HEK293 (cell line): ENCODE measurements around the gene TMEM140.

Experiments
- CTCF ChIA-PET: fragments of 350-600 bp; formaldehyde crosslinking; extraction: SDS; loops from one replicate; lab custom pipeline; 2021; ENCODE audit warnings: antibody characterized with exemption; lab: Yijun Ruan, JAX
- POLR2A ChIA-PET: fragments of 300-600 bp; formaldehyde crosslinking; extraction: SDS; loops from one replicate; lab custom pipeline; 2020; ENCODE audit warnings: antibody characterized with exemption, inconsistent platforms; lab: Yijun Ruan, JAX
- H3K27ac ChIP-seq: fragments of 200-500 bp; sonication (Bioruptor generic); 2 replicates; pipeline ENCODE4 v1.5.1; 2014; ENCODE audit warnings: low read depth, low read length, control low read depth, inconsistent platforms; ENCODE audit errors: extremely low read depth
- H3K36me3 ChIP-seq, 2 experiments: fragments of 200-500 bp in 1 of 2; sonication (Bioruptor generic) in 1 of 2; 1 replicate in 1 of 2; 2 replicates in 1 of 2; pipeline ENCODE4 v1.5.1; 2014 to 2017; ENCODE audit warnings: inconsistent platforms in 2 of 2, low read length in 2 of 2; ENCODE audit not compliant: control insufficient read depth in 2 of 2, insufficient read depth in 1 of 2
- H3K4me1 ChIP-seq: fragments of 200-500 bp; sonication (Bioruptor generic); 2 replicates; pipeline ENCODE4 v1.5.1; 2014; ENCODE audit warnings: mild to moderate bottlenecking, low read length, inconsistent platforms; ENCODE audit not compliant: control insufficient read depth, insufficient read depth
- H3K4me3 ChIP-seq: 2 replicates; pipeline ENCODE4 v1.5.1; 2011; ENCODE audit warnings: low read depth, mild to moderate bottlenecking, control low read depth, low read length, moderate library complexity
- H3K9me3 ChIP-seq: fragments of 200-500 bp; sonication (Bioruptor generic); 2 replicates; pipeline ENCODE4 v1.5.1; 2014; ENCODE audit warnings: low read depth, low read length, inconsistent platforms; ENCODE audit not compliant: control insufficient read depth, insufficient read depth
- EGR2 ChIP-seq: fragments of 450-650 bp; formaldehyde crosslinking; IDR thresholded peaks from 2 replicates; pipeline ENCODE4 v1.5.1; 2016; ENCODE audit warnings: low read depth, missing biosample characterization, missing genetic modification characterization
- SP7 ChIP-seq: fragments of 450-650 bp; formaldehyde crosslinking; IDR thresholded peaks from 2 replicates; pipeline ENCODE4 v1.5.1; 2016; ENCODE audit warnings: missing biosample characterization, missing genetic modification characterization
- ZNF350 ChIP-seq: fragments of 450-650 bp; formaldehyde crosslinking; IDR thresholded peaks from 2 replicates; pipeline ENCODE4 v1.5.0; 2017; ENCODE audit warnings: missing biosample characterization, mild to moderate bottlenecking, missing genetic modification characterization
- TF ChIP-seq, protein P1 (sequence below): fragments of 450-650 bp; formaldehyde crosslinking; IDR thresholded peaks from 2 replicates; pipeline ENCODE4 v1.5.1; 2016; ENCODE audit warnings: missing biosample characterization, missing genetic modification characterization
- TF ChIP-seq, protein P2 (sequence below): fragments of 450-650 bp; formaldehyde crosslinking; IDR thresholded peaks from 2 replicates; pipeline ENCODE4 v1.5.1; 2017; ENCODE audit warnings: missing biosample characterization, missing genetic modification characterization
- TF ChIP-seq, protein P3 (sequence below): fragments of 450-650 bp; formaldehyde crosslinking; IDR thresholded peaks from 2 replicates; pipeline ENCODE4 v1.5.1; 2017; ENCODE audit warnings: missing biosample characterization, missing genetic modification characterization
- TF ChIP-seq, protein P4 (sequence below): fragments of 450-650 bp; formaldehyde crosslinking; conservative IDR thresholded peaks from 2 replicates; pipeline ENCODE4 v1.5.1; 2016; ENCODE audit warnings: low read depth, missing biosample characterization, missing genetic modification characterization
- TF ChIP-seq, protein P5 (sequence below): fragments of 450-650 bp; formaldehyde crosslinking; IDR thresholded peaks from 2 replicates; pipeline ENCODE4 v1.5.1; 2016; ENCODE audit warnings: missing biosample characterization, missing genetic modification characterization
- TF ChIP-seq, protein P6 (sequence below): fragments of 450-650 bp; formaldehyde crosslinking; IDR thresholded peaks from 2 replicates; pipeline ENCODE4 v1.5.1; 2017; ENCODE audit warnings: missing biosample characterization, mild to moderate bottlenecking, missing genetic modification characterization, moderate library complexity
- TF ChIP-seq, protein P7 (sequence below): fragments of 450-650 bp; formaldehyde crosslinking; IDR thresholded peaks from 2 replicates; pipeline ENCODE4 v1.5.1; 2016; ENCODE audit warnings: missing biosample characterization, missing genetic modification characterization

TMEM140 gene

DNA sequence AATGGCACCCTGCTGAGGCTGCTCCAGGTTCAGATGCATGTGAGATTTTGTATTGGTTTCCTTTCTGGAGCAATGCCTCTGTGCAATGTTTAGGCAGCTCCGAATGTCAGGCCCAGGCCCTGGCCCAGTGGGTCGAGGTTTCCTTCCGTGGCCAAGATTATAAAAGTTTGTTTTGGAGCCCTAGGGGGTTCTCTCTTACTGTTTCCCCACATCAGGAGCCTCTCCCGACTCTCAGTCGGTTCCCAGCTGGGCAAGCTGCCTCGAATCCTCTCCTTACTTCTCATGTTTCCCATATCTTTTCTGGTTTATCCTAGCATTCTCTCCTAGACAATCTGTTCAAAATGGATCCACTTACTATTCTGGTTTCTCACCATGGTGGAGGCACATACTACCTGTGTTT, 11.0 kb downstream of the TMEM140 start:
- Histone ChIP-seq H3K27ac (no peak overlapping the region), H3K4me3 (no peak overlapping the region), H3K36me3 (peaks cover 0 to 3% of the 10 kb centered on the region in 2 experiments; a peak in 1 of 3 replicates), H3K9me3 (no peaks in the 10 kb centered on the region), H3K4me1 (no peaks in the 10 kb centered on the region)
- TF ChIP-seq, protein P1, sequence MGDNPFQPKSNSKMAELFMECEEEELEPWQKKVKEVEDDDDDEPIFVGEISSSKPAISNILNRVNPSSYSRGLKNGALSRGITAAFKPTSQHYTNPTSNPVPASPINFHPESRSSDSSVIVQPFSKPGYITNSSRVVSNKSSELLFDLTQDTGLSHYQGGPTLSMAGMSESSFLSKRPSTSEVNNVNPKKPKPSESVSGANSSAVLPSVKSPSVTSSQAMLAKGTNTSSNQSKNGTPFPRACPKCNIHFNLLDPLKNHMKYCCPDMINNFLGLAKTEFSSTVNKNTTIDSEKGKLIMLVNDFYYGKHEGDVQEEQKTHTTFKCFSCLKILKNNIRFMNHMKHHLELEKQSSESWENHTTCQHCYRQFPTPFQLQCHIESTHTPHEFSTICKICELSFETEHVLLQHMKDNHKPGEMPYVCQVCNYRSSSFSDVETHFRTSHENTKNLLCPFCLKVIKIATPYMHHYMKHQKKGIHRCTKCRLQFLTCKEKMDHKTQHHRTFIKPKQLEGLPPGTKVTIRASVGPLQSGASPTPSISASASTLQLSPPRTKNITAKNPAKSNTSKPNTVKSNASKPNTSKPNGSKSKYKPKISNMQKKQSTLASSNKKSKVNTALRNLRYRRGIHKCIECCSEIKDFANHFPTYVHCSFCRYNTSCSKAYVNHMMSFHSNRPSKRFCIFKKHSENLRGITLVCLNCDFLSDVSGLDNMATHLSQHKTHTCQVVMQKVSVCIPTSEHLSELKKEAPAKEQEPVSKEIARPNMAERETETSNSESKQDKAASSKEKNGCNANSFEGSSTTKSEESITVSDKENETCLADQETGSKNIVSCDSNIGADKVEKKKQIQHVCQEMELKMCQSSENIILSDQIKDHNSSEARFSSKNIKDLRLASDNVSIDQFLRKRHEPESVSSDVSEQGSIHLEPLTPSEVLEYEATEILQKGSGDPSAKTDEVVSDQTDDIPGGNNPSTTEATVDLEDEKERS (tag by site-specific recombination) = no peak
- TF ChIP-seq, protein P2, sequence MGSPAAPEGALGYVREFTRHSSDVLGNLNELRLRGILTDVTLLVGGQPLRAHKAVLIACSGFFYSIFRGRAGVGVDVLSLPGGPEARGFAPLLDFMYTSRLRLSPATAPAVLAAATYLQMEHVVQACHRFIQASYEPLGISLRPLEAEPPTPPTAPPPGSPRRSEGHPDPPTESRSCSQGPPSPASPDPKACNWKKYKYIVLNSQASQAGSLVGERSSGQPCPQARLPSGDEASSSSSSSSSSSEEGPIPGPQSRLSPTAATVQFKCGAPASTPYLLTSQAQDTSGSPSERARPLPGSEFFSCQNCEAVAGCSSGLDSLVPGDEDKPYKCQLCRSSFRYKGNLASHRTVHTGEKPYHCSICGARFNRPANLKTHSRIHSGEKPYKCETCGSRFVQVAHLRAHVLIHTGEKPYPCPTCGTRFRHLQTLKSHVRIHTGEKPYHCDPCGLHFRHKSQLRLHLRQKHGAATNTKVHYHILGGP = no peak
- TF ChIP-seq, protein P3, sequence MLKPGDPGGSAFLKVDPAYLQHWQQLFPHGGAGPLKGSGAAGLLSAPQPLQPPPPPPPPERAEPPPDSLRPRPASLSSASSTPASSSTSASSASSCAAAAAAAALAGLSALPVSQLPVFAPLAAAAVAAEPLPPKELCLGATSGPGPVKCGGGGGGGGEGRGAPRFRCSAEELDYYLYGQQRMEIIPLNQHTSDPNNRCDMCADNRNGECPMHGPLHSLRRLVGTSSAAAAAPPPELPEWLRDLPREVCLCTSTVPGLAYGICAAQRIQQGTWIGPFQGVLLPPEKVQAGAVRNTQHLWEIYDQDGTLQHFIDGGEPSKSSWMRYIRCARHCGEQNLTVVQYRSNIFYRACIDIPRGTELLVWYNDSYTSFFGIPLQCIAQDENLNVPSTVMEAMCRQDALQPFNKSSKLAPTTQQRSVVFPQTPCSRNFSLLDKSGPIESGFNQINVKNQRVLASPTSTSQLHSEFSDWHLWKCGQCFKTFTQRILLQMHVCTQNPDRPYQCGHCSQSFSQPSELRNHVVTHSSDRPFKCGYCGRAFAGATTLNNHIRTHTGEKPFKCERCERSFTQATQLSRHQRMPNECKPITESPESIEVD (tag by site-specific recombination) = no peak
- TF ChIP-seq, protein P4, sequence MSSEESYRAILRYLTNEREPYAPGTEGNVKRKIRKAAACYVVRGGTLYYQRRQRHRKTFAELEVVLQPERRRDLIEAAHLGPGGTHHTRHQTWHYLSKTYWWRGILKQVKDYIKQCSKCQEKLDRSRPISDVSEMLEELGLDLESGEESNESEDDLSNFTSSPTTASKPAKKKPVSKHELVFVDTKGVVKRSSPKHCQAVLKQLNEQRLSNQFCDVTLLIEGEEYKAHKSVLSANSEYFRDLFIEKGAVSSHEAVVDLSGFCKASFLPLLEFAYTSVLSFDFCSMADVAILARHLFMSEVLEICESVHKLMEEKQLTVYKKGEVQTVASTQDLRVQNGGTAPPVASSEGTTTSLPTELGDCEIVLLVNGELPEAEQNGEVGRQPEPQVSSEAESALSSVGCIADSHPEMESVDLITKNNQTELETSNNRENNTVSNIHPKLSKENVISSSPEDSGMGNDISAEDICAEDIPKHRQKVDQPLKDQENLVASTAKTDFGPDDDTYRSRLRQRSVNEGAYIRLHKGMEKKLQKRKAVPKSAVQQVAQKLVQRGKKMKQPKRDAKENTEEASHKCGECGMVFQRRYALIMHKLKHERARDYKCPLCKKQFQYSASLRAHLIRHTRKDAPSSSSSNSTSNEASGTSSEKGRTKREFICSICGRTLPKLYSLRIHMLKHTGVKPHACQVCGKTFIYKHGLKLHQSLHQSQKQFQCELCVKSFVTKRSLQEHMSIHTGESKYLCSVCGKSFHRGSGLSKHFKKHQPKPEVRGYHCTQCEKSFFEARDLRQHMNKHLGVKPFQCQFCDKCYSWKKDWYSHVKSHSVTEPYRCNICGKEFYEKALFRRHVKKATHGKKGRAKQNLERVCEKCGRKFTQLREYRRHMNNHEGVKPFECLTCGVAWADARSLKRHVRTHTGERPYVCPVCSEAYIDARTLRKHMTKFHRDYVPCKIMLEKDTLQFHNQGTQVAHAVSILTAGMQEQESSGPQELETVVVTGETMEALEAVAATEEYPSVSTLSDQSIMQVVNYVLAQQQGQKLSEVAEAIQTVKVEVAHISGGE (tag by site-specific recombination) = no peak
- ChIA-PET POLR2A (no interaction called here), CTCF (no interaction called here)

DNA sequence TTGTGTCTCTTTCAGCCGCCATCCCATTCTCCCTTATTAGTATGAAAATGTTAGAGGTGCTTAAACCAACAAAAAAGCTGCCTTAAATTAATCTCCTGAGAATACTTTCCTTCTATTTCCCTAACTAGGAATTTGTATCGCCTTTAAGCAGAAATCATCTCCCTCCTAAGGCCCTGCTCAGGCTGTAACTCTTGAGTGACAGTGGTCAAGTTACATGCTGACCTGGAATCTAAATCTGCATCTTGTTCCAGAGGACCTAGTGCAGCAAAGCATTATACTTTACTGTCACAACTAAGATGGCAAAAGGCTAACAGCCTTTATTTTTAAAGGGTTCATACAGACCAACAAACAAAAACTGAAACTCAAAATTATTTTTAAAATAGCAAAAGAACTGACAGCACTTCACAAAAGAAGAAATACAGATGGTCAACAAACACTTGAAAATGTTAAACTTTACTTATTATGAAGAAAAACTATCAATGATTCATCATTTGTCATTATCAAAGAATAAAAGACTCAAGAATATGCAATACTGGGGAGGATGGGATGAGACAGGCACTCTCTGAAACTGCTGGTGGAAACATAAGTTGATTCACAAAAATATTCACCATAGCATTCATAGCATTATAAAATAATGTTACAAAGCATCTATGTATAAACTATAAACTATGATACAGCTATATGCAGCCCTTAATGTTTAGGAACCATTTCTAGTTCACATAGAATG, 11.7 kb downstream of the TMEM140 start:
- H3K9me3 ChIP-seq = no peaks in the 10 kb centered on the region
- POLR2A ChIA-PET = no interaction called here
- TF ChIP-seq, protein P5, sequence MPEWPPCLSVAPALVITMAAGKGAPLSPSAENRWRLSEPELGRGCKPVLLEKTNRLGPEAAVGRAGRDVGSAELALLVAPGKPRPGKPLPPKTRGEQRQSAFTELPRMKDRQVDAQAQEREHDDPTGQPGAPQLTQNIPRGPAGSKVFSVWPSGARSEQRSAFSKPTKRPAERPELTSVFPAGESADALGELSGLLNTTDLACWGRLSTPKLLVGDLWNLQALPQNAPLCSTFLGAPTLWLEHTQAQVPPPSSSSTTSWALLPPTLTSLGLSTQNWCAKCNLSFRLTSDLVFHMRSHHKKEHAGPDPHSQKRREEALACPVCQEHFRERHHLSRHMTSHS (tag by site-specific recombination) = no peak
- TF ChIP-seq ZNF350 (tag by site-specific recombination) (no peak), SP7 (tag by site-specific recombination) (no peak), EGR2 (tag by site-specific recombination) (no peak)
- TF ChIP-seq, protein P6, sequence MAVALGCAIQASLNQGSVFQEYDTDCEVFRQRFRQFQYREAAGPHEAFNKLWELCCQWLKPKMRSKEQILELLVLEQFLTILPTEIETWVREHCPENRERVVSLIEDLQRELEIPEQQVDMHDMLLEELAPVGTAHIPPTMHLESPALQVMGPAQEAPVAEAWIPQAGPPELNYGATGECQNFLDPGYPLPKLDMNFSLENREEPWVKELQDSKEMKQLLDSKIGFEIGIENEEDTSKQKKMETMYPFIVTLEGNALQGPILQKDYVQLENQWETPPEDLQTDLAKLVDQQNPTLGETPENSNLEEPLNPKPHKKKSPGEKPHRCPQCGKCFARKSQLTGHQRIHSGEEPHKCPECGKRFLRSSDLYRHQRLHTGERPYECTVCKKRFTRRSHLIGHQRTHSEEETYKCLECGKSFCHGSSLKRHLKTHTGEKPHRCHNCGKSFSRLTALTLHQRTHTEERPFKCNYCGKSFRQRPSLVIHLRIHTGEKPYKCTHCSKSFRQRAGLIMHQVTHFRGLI (tag by site-specific recombination) = no peak
- TF ChIP-seq, protein P7, sequence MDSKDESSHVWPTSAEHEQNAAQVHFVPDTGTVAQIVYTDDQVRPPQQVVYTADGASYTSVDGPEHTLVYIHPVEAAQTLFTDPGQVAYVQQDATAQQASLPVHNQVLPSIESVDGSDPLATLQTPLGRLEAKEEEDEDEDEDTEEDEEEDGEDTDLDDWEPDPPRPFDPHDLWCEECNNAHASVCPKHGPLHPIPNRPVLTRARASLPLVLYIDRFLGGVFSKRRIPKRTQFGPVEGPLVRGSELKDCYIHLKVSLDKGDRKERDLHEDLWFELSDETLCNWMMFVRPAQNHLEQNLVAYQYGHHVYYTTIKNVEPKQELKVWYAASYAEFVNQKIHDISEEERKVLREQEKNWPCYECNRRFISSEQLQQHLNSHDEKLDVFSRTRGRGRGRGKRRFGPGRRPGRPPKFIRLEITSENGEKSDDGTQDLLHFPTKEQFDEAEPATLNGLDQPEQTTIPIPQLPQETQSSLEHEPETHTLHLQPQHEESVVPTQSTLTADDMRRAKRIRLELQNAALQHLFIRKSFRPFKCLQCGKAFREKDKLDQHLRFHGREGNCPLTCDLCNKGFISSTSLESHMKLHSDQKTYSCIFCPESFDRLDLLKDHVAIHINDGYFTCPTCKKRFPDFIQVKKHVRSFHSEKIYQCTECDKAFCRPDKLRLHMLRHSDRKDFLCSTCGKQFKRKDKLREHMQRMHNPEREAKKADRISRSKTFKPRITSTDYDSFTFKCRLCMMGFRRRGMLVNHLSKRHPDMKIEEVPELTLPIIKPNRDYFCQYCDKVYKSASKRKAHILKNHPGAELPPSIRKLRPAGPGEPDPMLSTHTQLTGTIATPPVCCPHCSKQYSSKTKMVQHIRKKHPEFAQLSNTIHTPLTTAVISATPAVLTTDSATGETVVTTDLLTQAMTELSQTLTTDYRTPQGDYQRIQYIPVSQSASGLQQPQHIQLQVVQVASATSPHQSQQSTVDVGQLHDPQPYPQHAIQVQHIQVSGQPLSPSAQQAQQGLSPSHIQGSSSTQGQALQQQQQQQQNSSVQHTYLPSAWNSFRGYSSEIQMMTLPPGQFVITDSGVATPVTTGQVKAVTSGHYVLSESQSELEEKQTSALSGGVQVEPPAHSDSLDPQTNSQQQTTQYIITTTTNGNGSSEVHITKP (tag by site-specific recombination) = no peak
- peaks cover 0 to 10% of the 10 kb centered on the region in 2 experiments; a peak in 1 of 3 replicates for H3K36me3 ChIP-seq
- CTCF ChIA-PET = interaction anchor here (0.6 kb wide), 1 partner anchor 133 kb away, joined by 3 read pairs; no protein-coding TSS in a partner anchor
- no peaks in the 10 kb centered on the region for H3K4me1 ChIP-seq
- no peak overlapping the region for H3K4me3 ChIP-seq
- no peak overlapping the region for H3K27ac ChIP-seq
